Measurements from ENCODE around the gene CCDC91. TPM values are rescaled to one million over a fixed set of nuclear protein-coding genes. Genes with fewer than 3 reads are reported as not detected.
A peak's percentile ranks its signal among the peaks of the same experiment; 100 is the strongest.
"Not testable (repeated sequence)": the region's sequence is repeated elsewhere in the genome, so short reads cannot be mapped to it uniquely, and the experiment has no call there.

CCDC91 gene
- total and polyA plus RNA-seq, 11 donors, result 24.9 to 62.1 (median 51.8) TPM

DNA sequence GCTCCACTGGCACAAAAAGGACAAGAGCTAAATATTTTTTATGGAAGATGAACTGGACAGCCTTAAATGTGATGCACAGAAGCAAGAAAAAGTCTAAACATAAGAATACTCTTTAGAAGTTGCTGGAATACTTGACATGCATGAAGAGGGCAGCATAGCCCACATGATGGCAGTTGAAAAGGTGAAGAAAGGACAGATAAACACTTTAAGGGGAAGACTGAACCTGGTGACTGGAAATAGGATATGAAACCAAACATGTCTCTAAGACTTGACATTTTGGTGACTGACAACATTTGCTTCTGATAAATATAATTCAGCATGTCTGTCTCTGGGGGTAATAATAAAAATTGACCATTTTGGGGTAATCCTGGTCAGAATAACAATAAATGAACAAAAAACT lies 273.1 kb downstream of the CCDC91 start:
- H3K4me1 ChIP-seq, result no peaks in the 10 kb centered on the region
- intact Hi-C loops (cut with DNase I), result loop anchor here in 1 of 10 donors (10.0 kb wide), 1 partner anchor 411 kb away; no protein-coding TSS in a partner anchor
- H3K4me3 ChIP-seq, result no peak overlapping the region
- TF ChIP-seq, protein P1, sequence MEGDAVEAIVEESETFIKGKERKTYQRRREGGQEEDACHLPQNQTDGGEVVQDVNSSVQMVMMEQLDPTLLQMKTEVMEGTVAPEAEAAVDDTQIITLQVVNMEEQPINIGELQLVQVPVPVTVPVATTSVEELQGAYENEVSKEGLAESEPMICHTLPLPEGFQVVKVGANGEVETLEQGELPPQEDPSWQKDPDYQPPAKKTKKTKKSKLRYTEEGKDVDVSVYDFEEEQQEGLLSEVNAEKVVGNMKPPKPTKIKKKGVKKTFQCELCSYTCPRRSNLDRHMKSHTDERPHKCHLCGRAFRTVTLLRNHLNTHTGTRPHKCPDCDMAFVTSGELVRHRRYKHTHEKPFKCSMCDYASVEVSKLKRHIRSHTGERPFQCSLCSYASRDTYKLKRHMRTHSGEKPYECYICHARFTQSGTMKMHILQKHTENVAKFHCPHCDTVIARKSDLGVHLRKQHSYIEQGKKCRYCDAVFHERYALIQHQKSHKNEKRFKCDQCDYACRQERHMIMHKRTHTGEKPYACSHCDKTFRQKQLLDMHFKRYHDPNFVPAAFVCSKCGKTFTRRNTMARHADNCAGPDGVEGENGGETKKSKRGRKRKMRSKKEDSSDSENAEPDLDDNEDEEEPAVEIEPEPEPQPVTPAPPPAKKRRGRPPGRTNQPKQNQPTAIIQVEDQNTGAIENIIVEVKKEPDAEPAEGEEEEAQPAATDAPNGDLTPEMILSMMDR (IDR thresholded peaks at IDR 0.05), result peak in 2 of 12 donors; percentile 6 to 11
- TF ChIP-seq POLR2A (IDR thresholded peaks at IDR 0.05), result no peak
- H3K9me3 ChIP-seq, result no peaks in the 10 kb centered on the region
- DNase-seq (no peak), ATAC-seq (no peak)
- no peaks in the 10 kb centered on the region for H3K27me3 ChIP-seq
- peaks cover 0 to 20% (median 0%) of the 10 kb centered on the region in 9 donors for H3K36me3 ChIP-seq
- no peak overlapping the region for H3K27ac ChIP-seq

DNA sequence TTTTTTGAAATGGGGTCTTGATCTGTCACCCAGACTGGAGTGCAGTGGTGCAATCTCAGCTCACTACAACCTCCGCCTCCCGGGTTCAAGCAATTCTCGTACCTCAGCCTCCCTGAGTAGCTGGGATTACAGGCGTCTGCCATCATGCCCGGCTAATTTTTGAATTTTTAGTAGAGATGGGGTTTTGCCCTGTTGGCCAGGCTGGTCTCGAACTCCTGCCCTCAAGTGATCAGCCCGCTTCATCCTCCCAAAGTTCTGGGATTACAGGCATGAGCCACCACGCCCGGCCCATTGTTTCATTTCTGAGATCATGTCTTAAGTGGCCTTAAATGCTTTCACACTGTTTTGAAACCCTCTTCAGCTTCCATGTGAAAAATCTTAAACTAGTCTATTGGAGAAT lies 281.5 kb downstream of the CCDC91 start:
- not testable (repeated sequence) for H3K4me3 ChIP-seq, H3K4me1 ChIP-seq, H3K9me3 ChIP-seq, H3K27ac ChIP-seq, DNase-seq, H3K27me3 ChIP-seq, ATAC-seq, H3K36me3 ChIP-seq
- intact Hi-C loops (cut with DNase I), result loop anchor here in 1 of 10 donors (10.0 kb wide), 1 partner anchor 413 kb away; no protein-coding TSS in a partner anchor
- WGBS, 4 donors, result 95 to 100% (median 97%) methylated on average over 9 of the region's 9 CpGs

DNA sequence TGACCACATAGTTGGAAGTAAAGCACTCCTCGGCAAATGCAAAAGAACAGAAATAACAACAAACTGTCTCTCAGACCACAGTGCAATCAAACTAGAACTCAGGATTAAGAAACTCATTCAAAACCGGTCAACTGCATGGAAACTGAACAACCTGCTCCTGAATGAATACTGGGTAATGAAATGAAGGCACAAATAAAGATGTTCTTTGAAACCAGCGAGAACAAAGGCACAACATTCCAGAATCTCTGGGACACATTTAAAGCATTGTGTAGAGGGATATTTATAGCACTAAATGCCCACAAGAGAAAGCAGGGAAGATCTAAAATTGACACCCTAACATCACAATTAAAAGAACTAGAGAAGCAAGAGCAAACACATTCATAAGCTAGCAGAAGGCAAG lies 285.9 kb downstream of the CCDC91 start:
- H3K27ac ChIP-seq, result peak overlapping the region in 2 of 12 donors; percentile 9 to 50
- ATAC-seq, H3K4me1 ChIP-seq, H3K4me3 ChIP-seq, H3K36me3 ChIP-seq, H3K27me3 ChIP-seq, DNase-seq, H3K9me3 ChIP-seq: not testable (repeated sequence)
- WGBS, 4 donors, result 64 to 72% (median 68%) methylated on average over 3 of the region's 3 CpGs
- intact Hi-C loops (cut with DNase I), result loop anchor here in 1 of 10 donors (10.0 kb wide), 1 partner anchor 409 kb away; no protein-coding TSS in a partner anchor

DNA sequence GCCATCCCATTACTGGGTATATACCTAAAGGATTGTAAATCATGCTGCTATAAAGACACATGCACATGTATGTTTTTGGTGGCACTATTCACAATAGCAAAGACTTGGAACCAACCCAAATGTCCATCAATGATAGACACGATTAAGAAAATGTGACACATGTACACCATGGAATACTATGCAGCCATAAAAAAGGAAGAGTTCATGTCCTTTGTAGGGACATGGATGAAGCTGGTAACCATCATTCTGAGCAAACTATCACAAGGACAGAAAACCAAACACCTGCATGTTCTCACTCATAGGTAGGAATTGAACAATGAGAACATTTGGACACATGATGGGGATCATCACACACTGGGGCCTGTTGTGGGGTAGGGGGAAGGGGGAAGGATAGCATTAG lies 288.8 kb downstream of the CCDC91 start:
- not testable (repeated sequence) for H3K36me3 ChIP-seq, H3K4me3 ChIP-seq, H3K9me3 ChIP-seq, H3K4me1 ChIP-seq, ATAC-seq, H3K27ac ChIP-seq, H3K27me3 ChIP-seq, DNase-seq
- 88 to 97% (median 94%) methylated on average over 1 of the region's 1 CpG for WGBS, 4 donors
- intact Hi-C loops (cut with DNase I), result loop anchor here in 1 of 10 donors (10.0 kb wide), 1 partner anchor 406 kb away; no protein-coding TSS in a partner anchor

DNA sequence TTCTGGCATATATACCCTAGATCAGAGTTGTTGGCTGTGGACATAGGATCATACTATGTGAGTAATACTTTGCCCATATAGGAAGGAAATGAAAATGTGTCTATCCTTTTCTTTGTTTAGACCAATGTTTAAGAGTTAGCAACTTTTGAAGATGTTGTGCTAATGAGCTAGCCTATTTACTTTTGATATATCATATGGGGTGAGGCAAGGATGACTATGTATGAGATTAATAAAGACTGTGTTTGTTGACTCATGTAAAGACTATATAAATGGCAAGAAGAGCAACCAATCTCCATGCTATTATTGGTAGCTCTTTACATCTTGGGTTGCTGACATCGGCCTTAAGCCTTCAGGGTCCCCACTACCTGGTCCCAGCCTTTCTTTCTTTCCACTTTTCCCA lies 289.4 kb downstream of the CCDC91 start:
- intact Hi-C loops (cut with DNase I), result loop anchor here in 1 of 10 donors (10.0 kb wide), 1 partner anchor 405 kb away; no protein-coding TSS in a partner anchor
- peaks cover 0 to 2% (median 0%) of the 10 kb centered on the region in 12 donors for H3K4me1 ChIP-seq
- no peaks in the 10 kb centered on the region for H3K27me3 ChIP-seq
- no peak for ATAC-seq
- 89 to 97% (median 95%) methylated on average over 1 of the region's 1 CpG for WGBS, 4 donors
- DNase-seq, result no peak
- H3K27ac ChIP-seq, result no peak overlapping the region
- no peak overlapping the region for H3K4me3 ChIP-seq
- H3K9me3 ChIP-seq, result peaks cover 0 to 6% (median 0%) of the 10 kb centered on the region in 12 donors
- peaks cover 0 to 8% (median 0%) of the 10 kb centered on the region in 9 donors for H3K36me3 ChIP-seq
- no peak for TF ChIP-seq POLR2A (IDR thresholded peaks at IDR 0.05)
- TF ChIP-seq, protein P1 (IDR thresholded peaks at IDR 0.05), result no peak

DNA sequence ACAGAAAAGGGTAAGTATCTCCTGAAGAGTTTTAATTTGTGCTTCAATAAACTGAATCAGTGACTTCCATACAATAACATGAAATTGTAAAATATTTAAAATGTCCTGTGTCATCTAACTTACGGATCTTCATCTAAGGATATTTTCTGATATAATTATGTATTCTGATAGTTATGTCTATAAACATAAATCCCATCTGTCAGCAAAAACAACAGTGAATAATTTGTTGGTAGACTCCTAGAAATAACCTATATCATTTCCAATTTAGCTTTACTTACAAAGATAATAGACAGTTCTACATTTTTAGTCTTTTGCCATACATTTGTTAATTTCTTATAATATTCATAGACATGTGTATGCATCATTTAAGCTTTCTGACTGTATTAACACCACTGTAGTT lies 293.9 kb downstream of the CCDC91 start:
- no peak overlapping the region for H3K27ac ChIP-seq
- H3K4me3 ChIP-seq, result no peak overlapping the region
- peaks cover 0 to 8% (median 3%) of the 10 kb centered on the region in 9 donors for H3K36me3 ChIP-seq
- TF ChIP-seq, protein P1 (IDR thresholded peaks at IDR 0.05), result no peak
- TF ChIP-seq POLR2A (IDR thresholded peaks at IDR 0.05), result no peak
- DNase-seq (no peak), ATAC-seq (no peak)
- 94 to 99% (median 96%) methylated on average over 1 of the region's 1 CpG for WGBS, 4 donors
- H3K27me3 ChIP-seq, result no peaks in the 10 kb centered on the region
- intact Hi-C loops (cut with DNase I), result no loop called here
- H3K9me3 ChIP-seq, result peaks cover 0 to under 1% (median 0%) of the 10 kb centered on the region in 12 donors
- H3K4me1 ChIP-seq, result peaks cover 0 to 5% (median 0%) of the 10 kb centered on the region in 12 donors
